A673 (cell line): ENCODE data around the gene BRD9. TPM values are rescaled to one million over a fixed set of nuclear protein-coding genes. Genes with fewer than 3 reads are reported as not detected.

Source experiments
- BruUV-seq: library from RNA; stranded (reverse); fragments of 400-500 nt; replicated peaks from 2 replicates; lab custom pipeline; 2021; lab: Mats Ljungman, UMichigan
- CTCF ChIA-PET: fragments of 300-600 bp; sonication (Branson Sonifier 250); formaldehyde crosslinking; loops from one replicate; lab custom pipeline; 2022; ENCODE audit warnings: antibody characterized with exemption; lab: Charles Lee
- POLR2A ChIA-PET: fragments of 300-600 bp; sonication (Branson Sonifier 250); formaldehyde crosslinking; loops from one replicate; lab custom pipeline; 2022; ENCODE audit warnings: antibody characterized with exemption; ENCODE audit not compliant: low non-redundant PET; lab: Charles Lee
- DNase-seq: peaks from one replicate; pipeline ENCODE4 v3.0.0-alpha.2; 2015; ENCODE audit warnings: low spot score
- H3K27ac ChIP-seq: fragments of 200-600 bp; sonication (generic); 2 replicates; pipeline ENCODE4 v1.5.1; 2016; ENCODE audit warnings: mixed run types, low read depth, mild to moderate bottlenecking, mixed read lengths, antibody characterized with exemption, low read length; ENCODE audit not compliant: poor library complexity, severe bottlenecking
- H3K27me3 ChIP-seq: fragments of 200-600 bp; sonication (generic); replicated peaks from 2 replicates; pipeline ENCODE4 v1.6.1; 2017; ENCODE audit warnings: mixed run types, low read depth, mild to moderate bottlenecking, mixed read lengths, antibody characterized with exemption, low read length; ENCODE audit not compliant: insufficient read depth, poor library complexity
- H3K36me3 ChIP-seq: fragments of 200-600 bp; sonication (generic); 2 replicates; pipeline ENCODE4 v1.6.1; 2016; ENCODE audit warnings: mixed run types, mild to moderate bottlenecking, mixed read lengths, antibody characterized with exemption, low read length; ENCODE audit not compliant: insufficient read depth, poor library complexity, severe bottlenecking
- H3K4me1 ChIP-seq: fragments of 200-600 bp; sonication (generic); 2 replicates; pipeline ENCODE4 v1.6.1; 2017; ENCODE audit warnings: mixed run types, mild to moderate bottlenecking, mixed read lengths, antibody characterized with exemption, low read length; ENCODE audit not compliant: insufficient read depth, poor library complexity, severe bottlenecking
- H3K4me3 ChIP-seq: fragments of 200-600 bp; sonication (generic); 2 replicates; pipeline ENCODE4 v1.5.1; 2016; ENCODE audit warnings: low read depth, mixed run types, mild to moderate bottlenecking, mixed read lengths, low read length; ENCODE audit not compliant: poor library complexity, severe bottlenecking
- H3K9me3 ChIP-seq: fragments of 200-600 bp; sonication (generic); 2 replicates; pipeline ENCODE4 v1.6.1; 2016; ENCODE audit warnings: mixed run types, low read depth, mild to moderate bottlenecking, mixed read lengths, antibody characterized with exemption, low read length; ENCODE audit not compliant: poor library complexity, severe bottlenecking
- EZH2 ChIP-seq: fragments of 200-600 bp; sonication (generic); IDR thresholded peaks from 2 replicates; pipeline ENCODE4 v1.6.1; 2017; ENCODE audit warnings: borderline replicate concordance, low read depth, mild to moderate bottlenecking, mixed read lengths, antibody characterized with exemption, low read length; ENCODE audit not compliant: poor library complexity, severe bottlenecking
- intact Hi-C: fragments of 100-400 bp; cut with micrococcal nuclease; formaldehyde crosslinking; loops from one replicate; pipeline ENCODE4 v1.10.0; 2022; ENCODE audit not compliant: unreplicated experiment
- total RNA-seq: library from RNA; stranded (reverse); gene quantifications from 2 replicates; pipeline ENCODE4 v1.2.3, GENCODE V29; 2021
- TF ChIP-seq, protein P1 (sequence below): fragments of 300-800, 200-600 bp; sonication (generic); conservative IDR thresholded peaks from 2 replicates; pipeline ENCODE4 v1.5.1; 2017; ENCODE audit warnings: low read depth, mild to moderate bottlenecking, antibody characterized with exemption, low read length, moderate library complexity, mixed read lengths

BRD9 gene
- total RNA-seq, 1 experiment from 2014 or later, result 73.7 TPM

DNA sequence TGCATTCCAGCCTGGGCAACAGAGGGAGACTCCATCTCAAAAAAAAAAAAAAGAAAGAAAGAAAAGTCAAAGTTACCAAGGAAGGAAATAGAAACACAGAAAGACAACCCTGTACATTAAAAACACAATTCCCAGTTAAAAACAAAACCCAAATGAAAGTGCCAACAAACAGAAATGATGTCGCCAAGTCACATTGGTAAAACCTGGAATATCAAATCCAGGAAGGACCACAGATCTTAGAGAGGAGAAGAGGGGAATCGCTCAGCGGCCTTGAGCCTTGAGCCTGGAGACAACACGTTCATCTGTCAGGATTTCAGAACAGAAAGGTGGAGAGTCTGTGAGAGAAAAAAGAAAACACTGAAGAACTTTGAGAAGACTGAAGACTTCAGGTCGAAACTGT lies 40.6 kb downstream of the BRD9 start:
- H3K9me3 ChIP-seq, result no peaks in the 10 kb centered on the region
- H3K4me3 ChIP-seq, result no peak overlapping the region
- BruUV-seq, result no TSS peak
- TF ChIP-seq, protein P1, sequence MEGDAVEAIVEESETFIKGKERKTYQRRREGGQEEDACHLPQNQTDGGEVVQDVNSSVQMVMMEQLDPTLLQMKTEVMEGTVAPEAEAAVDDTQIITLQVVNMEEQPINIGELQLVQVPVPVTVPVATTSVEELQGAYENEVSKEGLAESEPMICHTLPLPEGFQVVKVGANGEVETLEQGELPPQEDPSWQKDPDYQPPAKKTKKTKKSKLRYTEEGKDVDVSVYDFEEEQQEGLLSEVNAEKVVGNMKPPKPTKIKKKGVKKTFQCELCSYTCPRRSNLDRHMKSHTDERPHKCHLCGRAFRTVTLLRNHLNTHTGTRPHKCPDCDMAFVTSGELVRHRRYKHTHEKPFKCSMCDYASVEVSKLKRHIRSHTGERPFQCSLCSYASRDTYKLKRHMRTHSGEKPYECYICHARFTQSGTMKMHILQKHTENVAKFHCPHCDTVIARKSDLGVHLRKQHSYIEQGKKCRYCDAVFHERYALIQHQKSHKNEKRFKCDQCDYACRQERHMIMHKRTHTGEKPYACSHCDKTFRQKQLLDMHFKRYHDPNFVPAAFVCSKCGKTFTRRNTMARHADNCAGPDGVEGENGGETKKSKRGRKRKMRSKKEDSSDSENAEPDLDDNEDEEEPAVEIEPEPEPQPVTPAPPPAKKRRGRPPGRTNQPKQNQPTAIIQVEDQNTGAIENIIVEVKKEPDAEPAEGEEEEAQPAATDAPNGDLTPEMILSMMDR, result no peak
- intact Hi-C loops, result no loop called here
- H3K36me3 ChIP-seq, result no peaks in the 10 kb centered on the region
- H3K27me3 ChIP-seq, result no peaks in the 10 kb centered on the region
- H3K4me1 ChIP-seq, result no peaks in the 10 kb centered on the region
- ChIA-PET CTCF (no interaction called here), POLR2A (no interaction called here)
- no peak for DNase-seq
- H3K27ac ChIP-seq, result no peak overlapping the region

DNA sequence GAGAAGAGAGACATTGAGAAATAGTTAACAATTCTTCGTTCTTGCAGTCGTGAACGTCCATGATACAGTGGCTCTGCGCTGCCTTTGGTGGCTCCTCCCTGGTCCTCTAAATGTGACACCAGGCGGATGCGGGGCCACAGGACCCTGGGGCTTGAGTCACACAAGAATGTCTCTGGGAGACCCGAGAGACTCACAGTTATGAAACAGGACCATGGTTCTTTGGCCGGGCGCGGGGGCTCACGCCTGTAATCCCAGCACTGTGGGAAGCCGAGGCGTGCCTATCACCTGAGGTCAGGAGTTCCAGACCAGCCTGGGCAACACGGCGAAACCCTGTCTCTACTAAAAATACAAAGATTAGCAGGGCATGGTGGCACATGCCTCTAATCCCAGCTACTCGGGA lies 41.0 kb downstream of the BRD9 start:
- ChIA-PET CTCF (no interaction called here), POLR2A (no interaction called here)
- no peaks in the 10 kb centered on the region for H3K9me3 ChIP-seq
- no peaks in the 10 kb centered on the region for H3K36me3 ChIP-seq
- H3K27me3 ChIP-seq, result no peaks in the 10 kb centered on the region
- H3K27ac ChIP-seq, result no peak overlapping the region
- no peaks in the 10 kb centered on the region for H3K4me1 ChIP-seq
- no peak for DNase-seq
- intact Hi-C loops, result no loop called here
- TF ChIP-seq, protein P1, result no peak
- no peak for TF ChIP-seq EZH2
- no TSS peak for BruUV-seq
- no peak overlapping the region for H3K4me3 ChIP-seq

DNA sequence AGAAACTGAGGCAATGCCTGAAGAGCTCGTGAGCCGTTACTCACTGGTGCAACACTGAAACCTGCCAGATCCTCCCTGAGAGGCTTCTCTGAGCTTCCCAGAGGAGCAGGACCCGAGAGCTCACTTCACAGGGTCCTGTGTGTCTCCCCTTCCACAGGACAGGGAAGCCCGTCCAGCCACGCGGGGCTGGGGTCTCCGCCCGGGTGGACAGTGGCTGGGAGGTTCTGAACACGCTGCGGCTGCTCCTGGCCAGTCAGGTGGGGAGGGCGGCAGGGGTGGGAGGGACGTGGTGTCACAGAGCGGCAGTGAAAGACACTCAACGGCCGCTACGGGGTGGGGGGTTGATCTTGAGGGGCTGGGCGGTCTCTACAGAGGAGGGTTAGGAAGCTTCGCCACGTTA lies 41.5 kb downstream of the BRD9 start:
- no peaks in the 10 kb centered on the region for H3K4me1 ChIP-seq
- no peaks in the 10 kb centered on the region for H3K9me3 ChIP-seq
- intact Hi-C loops, result no loop called here
- H3K4me3 ChIP-seq, result no peak overlapping the region
- no TSS peak for BruUV-seq
- ChIA-PET CTCF (no interaction called here), POLR2A (no interaction called here)
- H3K27me3 ChIP-seq, result no peaks in the 10 kb centered on the region
- DNase-seq, result no peak
- H3K36me3 ChIP-seq, result no peaks in the 10 kb centered on the region
- TF ChIP-seq EZH2, result no peak
- TF ChIP-seq, protein P1, result no peak
- H3K27ac ChIP-seq, result no peak overlapping the region
